Calu3 (cell line): ENCODE data around the gene TMEM214. TPM values are rescaled to one million over a fixed set of nuclear protein-coding genes. Genes with fewer than 3 reads are reported as not detected.

Experiments used
- BruUV-seq: library from RNA; stranded (reverse); fragments of 400-500 nt; replicated peaks from 2 replicates; lab custom pipeline; 2021; lab: Mats Ljungman, UMichigan
- CTCF ChIA-PET: fragments of 300-600 bp; sonication (Branson Sonifier 250); formaldehyde crosslinking; loops from one replicate; lab custom pipeline; 2022; ENCODE audit warnings: antibody characterized with exemption; lab: Charles Lee
- DNase-seq: peaks from one replicate; pipeline ENCODE4 v3.0.0; 2022
- H3K27ac Mint-ChIP-seq: one replicate; pipeline ENCODE4 v1.8.0; 2022; ENCODE audit warnings: mixed read lengths; ENCODE audit not compliant: unreplicated experiment
- H3K27me3 Mint-ChIP-seq: one replicate; pipeline ENCODE4 v1.8.0; 2022; ENCODE audit warnings: mixed read lengths; ENCODE audit not compliant: unreplicated experiment
- H3K36me3 Mint-ChIP-seq: one replicate; pipeline ENCODE4 v1.8.0; 2022; ENCODE audit warnings: mild to moderate bottlenecking, moderate library complexity, mixed read lengths; ENCODE audit not compliant: insufficient read depth, unreplicated experiment
- H3K4me1 Mint-ChIP-seq: one replicate; pipeline ENCODE4 v1.8.0; 2022; ENCODE audit warnings: mild to moderate bottlenecking, low read depth, mixed read lengths; ENCODE audit not compliant: unreplicated experiment
- H3K4me3 Mint-ChIP-seq: one replicate; pipeline ENCODE4 v1.8.0; 2022; ENCODE audit warnings: mild to moderate bottlenecking, low read depth, moderate library complexity, mixed read lengths; ENCODE audit not compliant: unreplicated experiment
- H3K9me3 Mint-ChIP-seq: one replicate; pipeline ENCODE4 v1.8.0; 2022; ENCODE audit warnings: low read depth, mixed read lengths; ENCODE audit not compliant: unreplicated experiment
- intact Hi-C: fragments of 100-400 bp; cut with micrococcal nuclease; formaldehyde crosslinking; loops from one replicate; pipeline ENCODE4 v1.10.0; 2022; ENCODE audit not compliant: unreplicated experiment
- total RNA-seq: library from RNA; stranded (reverse); gene quantifications from 2 replicates; pipeline ENCODE4 v1.2.3, GENCODE V29; 2022
- TF ChIP-seq, protein P1 (sequence below): fragments of 200-600 bp; IDR thresholded peaks from one replicate; pipeline ENCODE4 v1.8.0; 2022; ENCODE audit warnings: antibody characterized with exemption; ENCODE audit not compliant: unreplicated experiment

Gene TMEM214
- total RNA-seq, 1 experiment from 2014 or later: 79.6 TPM

GRCh38 chr2:27009716-27010115, 23.0 kb upstream of the TMEM214 start:
- Mint-ChIP-seq H3K4me1 (peaks cover 29% of the 10 kb centered on the region), H3K9me3 (no peaks in the 10 kb centered on the region), H3K27me3 (no peaks in the 10 kb centered on the region), H3K4me3 (no peak overlapping the region), H3K36me3 (peaks cover 10% of the 10 kb centered on the region), H3K27ac (peak overlapping the region; percentile 67)
- DNase-seq: no peak
- intact Hi-C loops: loop anchor here (5.0 kb wide), 1 partner anchor 32 kb away; no protein-coding TSS in a partner anchor
- CTCF ChIA-PET: no interaction called here
- no TSS peak for BruUV-seq
- TF ChIP-seq, protein P1, sequence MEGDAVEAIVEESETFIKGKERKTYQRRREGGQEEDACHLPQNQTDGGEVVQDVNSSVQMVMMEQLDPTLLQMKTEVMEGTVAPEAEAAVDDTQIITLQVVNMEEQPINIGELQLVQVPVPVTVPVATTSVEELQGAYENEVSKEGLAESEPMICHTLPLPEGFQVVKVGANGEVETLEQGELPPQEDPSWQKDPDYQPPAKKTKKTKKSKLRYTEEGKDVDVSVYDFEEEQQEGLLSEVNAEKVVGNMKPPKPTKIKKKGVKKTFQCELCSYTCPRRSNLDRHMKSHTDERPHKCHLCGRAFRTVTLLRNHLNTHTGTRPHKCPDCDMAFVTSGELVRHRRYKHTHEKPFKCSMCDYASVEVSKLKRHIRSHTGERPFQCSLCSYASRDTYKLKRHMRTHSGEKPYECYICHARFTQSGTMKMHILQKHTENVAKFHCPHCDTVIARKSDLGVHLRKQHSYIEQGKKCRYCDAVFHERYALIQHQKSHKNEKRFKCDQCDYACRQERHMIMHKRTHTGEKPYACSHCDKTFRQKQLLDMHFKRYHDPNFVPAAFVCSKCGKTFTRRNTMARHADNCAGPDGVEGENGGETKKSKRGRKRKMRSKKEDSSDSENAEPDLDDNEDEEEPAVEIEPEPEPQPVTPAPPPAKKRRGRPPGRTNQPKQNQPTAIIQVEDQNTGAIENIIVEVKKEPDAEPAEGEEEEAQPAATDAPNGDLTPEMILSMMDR: no peak

GRCh38 chr2:27010139-27010538, 22.6 kb upstream of the TMEM214 start:
- Mint-ChIP-seq H3K4me1 (peaks cover 30% of the 10 kb centered on the region), H3K4me3 (no peak overlapping the region), H3K9me3 (no peaks in the 10 kb centered on the region), H3K27me3 (no peaks in the 10 kb centered on the region), H3K27ac (peak overlapping the region; percentile 67), H3K36me3 (peaks cover 10% of the 10 kb centered on the region)
- TF ChIP-seq, protein P1: no peak
- DNase-seq: no peak
- BruUV-seq: no TSS peak
- intact Hi-C loops: loop anchor here (5.0 kb wide), 1 partner anchor 33 kb away; no protein-coding TSS in a partner anchor
- CTCF ChIA-PET: interaction anchor here (0.6 to 3.0 kb wide), 3 partner anchors 48 to 164 kb away, joined by 3 to 22 read pairs (median 9); no protein-coding TSS in a partner anchor

DNA sequence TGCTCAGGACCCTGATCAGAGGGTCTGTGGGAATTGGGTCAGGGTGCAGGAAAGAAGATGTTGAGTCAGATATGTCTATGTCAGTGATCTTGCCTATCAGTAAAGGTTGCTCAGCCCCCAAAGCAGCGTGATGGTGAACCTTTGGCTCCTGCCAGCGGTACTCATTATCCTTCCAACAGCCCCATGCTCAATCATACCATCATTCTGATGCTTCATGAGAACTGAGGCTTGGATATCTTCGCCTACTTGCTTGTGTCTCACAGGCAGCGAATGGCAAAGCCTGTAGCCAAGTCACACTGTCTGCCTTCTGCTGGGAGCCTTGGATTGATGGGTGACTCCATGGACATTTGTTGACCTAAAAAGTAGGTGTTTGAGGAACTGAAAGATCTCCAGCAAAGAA, 19.0 kb upstream of the TMEM214 start:
- Mint-ChIP-seq H3K36me3 (peaks cover 10% of the 10 kb centered on the region), H3K9me3 (no peaks in the 10 kb centered on the region), H3K4me1 (peaks cover 36% of the 10 kb centered on the region), H3K4me3 (no peak overlapping the region), H3K27ac (no peak overlapping the region), H3K27me3 (no peaks in the 10 kb centered on the region)
- no peak for DNase-seq
- TF ChIP-seq, protein P1: no peak
- no TSS peak for BruUV-seq
- CTCF ChIA-PET: no interaction called here
- intact Hi-C loops: loop anchor here (5.0 kb wide), 1 partner anchor 36 kb away; no protein-coding TSS in a partner anchor

- intact Hi-C loops: loop anchor here (5.0 kb wide), 2 partner anchors 38 to 168 kb away; partner anchors contain the start of gene DPYSL5
- Mint-ChIP-seq H3K36me3 (peaks cover 7% of the 10 kb centered on the region), H3K27me3 (no peaks in the 10 kb centered on the region), H3K4me1 (peaks cover 34% of the 10 kb centered on the region), H3K4me3 (no peak overlapping the region), H3K9me3 (no peaks in the 10 kb centered on the region), H3K27ac (peak overlapping the region; percentile 53)
- TF ChIP-seq, protein P1: no peak
- CTCF ChIA-PET: interaction anchor here (2.7 to 4.4 kb wide), 2 partner anchors 53 to 169 kb away, joined by 34 to 144 read pairs; no protein-coding TSS in a partner anchor
- no peak for DNase-seq
- no TSS peak for BruUV-seq
Observed at GRCh38 chr2:27014771-27015433, 17.9 kb upstream of the TMEM214 start.
